ENCODE results near the gene ANKRD28.
"Not testable (repeated sequence)": the region's sequence is repeated elsewhere in the genome, so short reads cannot be mapped to it uniquely, and the experiment has no call there.

The ANKRD28 gene

DNA sequence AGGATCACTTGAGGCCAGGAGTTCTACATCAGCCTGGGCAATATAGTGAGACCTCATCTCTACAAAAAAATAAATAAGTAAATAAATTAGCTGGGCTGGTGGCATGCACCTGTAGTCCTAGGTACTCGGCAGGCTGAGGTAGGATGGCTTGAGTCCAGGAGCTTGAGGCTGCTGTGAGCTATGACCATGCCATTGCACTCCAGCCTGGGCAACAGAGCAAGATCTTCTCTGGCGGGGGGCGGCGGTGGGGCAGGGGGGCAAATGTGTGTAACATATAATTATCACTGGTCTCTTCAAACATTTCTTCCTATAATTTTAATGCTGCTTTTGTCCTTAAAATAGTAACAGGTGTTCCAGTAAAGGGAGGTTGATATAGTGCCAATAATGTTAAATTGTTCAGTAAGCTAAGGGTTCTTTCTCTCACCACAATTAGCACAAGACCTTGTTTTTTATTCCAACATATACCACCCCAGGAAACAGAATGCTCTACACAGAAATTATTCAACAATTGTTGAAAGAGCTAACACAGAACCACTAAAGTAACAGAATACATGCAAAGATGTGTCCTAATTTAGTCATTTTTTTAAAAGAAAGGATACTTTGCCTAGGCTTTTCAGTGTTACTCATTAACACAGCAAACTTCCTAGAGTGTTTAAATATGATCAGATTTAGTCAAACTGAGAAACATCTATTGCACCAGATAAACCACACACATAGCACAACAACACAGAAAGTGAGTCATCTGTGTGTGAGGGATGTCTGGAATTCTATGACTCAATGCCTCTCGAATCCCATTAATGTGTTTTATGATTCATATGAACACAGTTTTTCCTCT is 29.1 kb downstream of the ANKRD28 start:
- no peak for DNase-seq

DNA sequence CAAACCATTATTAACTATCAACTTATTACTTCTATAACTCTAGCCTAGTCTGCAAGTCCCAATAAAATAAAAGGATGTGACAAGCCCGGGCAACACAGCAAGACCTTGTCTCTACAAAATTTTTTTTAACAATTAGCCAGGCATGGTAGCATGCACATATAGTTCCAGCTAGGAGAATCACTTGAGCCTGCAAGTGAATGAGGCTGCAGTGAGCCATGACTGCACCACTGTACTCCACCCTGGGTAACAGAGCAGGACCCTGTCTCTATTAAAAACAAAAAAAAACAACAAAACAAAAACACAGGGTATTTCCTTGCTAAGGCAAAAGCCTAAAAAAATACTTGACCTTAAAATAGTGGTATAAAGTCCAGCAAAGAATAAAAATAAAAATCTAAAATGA is 31.4 kb downstream of the ANKRD28 start:
- no peak for DNase-seq

DNA sequence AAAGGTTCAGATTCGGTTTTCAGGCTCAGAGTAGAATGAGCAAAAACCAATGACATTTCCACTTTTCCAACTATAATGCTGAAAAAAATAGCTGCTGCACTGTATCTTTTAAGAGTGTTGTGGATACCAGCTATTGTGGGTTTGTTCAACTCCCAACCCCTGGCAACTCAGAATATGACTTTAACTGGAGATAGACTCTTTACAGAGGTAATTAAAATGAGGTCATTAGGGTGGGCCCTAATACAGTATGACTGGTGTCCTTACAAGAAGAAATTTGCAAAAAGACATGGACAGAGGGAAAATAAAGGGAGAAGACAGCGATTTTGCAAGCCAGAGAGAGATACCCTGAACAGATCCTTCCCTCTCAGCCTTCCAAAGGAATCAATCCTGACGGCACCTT is 39.5 kb downstream of the ANKRD28 start:
- no peak for DNase-seq

DNA sequence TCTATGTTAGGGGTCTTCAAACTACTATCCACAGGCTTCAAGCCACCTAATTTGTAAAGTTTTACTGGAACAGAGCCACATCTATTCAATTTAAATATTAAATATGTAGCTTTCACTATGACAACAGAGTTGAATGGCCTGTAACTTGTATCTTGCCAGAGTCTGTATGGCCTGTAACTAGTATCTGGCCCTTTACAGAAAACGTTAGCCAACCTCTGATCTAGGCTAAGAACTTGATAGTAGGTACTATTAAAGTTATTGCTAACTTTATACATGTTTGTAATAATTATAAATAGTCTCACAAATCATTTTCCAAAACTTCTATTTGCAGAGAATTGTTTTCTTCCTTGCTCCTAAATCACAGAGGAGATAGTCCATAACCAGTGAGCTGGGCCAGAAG is 40.0 kb downstream of the ANKRD28 start:
- no peak for DNase-seq

DNA sequence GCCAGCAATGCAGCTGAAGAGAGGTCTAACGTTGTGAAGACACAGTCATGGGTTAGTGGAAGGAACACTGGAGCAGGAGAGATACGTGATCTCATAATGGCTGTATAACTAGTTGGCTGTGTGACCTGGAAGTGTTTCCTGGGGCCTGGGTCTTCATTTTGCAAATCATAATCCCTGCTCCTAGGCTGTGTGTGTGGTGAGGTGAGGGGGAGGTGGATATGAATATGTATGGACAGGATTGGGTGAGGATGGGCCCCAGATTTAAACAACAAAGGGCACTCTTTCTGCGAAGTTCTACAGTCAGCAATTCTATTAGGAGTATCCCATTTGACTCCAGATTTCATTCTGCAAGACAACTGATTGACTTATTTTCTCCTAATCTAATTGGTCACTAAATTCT is 41.3 kb downstream of the ANKRD28 start:
- DNase-seq: no peak

DNA sequence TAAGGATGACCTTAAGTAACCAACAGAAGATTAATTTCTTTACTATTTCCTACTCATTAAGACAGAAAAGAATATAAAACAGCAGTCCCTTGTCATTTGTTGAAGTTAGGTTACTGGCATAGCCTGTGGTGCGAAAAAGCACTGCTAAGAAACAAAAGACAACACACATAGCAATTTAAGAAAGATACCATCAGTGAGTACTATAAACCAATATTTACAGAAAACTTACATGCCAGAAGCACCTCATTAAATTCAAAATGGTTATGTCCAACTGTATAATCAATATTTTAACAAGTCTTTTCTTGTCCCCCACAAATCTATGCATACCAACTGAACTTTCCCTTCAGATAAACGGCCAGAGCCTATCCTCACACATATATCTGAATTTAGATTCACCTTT is 42.0 kb downstream of the ANKRD28 start:
- no peak for DNase-seq

DNA sequence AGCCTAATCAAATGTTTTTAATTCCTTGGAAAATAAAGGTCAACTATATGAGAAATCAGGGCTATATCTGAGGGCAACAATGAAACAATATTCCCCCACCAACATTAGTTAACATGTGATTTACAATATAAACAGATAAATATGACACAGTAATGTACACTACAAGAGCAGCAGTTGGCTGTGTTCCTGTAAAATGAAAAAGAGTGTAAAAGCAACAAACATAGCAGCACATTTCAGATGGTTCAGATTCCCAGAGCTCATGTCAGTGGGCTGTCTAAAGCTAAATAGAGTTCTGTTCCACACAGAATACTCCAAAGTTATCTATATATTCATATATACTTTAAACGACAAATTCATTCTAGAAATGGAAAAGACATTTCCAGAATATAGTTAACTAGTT is 42.6 kb downstream of the ANKRD28 start:
- DNase-seq: no peak

DNA sequence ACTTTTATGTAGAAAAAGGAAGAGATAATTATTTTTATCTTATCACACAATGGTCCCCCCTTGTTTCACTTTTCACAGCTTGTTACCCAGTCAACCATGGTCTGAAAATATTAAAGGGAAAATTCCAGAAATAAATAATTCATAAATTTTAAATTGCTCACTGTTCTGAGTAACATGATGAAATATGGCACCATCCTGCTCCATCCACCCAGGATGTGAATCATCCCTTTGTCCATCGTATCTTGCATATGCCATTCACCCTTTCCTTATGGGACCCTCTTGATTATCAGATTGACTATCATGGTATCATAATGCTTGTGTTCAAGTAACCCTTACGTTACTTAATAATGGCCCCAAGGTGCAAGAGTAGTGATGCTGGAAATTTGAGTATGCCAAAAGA is 43.7 kb downstream of the ANKRD28 start:
- DNase-seq: no peak

DNA sequence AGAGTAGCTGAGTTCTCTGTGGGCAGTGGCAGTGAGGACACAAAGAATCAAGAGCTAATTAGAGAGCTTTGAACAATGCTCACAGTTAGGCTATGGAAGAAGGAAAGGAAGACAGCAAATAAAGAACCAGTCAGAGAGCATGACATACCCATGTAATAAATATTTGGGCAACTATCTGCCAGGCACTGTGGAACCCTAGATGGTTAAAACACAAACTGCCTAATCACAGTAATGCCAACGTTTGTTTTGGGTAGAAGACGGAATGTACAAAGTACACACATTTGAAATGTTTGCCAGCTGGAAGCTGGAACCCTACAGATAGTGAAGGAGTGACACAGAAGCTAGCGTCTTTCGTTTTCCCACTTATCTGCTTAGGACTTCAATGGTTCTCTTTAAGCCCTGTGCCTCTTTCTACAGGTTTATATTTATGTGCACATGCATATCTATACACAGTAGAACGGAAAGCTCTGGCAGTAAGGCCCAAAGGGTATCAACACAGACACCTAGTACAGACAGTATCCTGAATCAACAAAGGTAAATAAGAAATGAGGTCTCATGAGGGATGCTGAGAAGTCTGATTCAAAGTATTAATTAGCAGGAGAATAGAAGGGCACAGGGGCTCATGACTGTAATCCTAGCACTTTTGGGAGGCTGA is 44.6 kb downstream of the ANKRD28 start:
- no peak for DNase-seq

DNA sequence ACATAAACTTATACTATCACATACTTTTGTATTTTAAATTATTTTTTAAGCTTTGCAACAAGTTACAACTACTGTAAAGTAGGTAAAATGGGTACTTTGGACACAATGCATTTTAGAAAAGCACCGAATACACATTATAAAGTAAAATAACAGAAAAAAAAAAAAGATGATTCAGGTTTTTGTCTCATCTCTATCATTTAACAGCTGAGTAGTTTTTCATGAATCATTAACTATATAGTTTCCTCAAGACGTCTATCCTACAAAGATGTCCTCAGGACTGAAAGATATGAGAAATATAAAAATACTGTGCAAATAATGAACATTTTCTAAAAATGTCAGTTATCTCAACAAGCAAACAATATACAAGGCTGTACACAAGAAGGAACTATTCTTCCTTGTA is 46.9 kb downstream of the ANKRD28 start:
- no peak for DNase-seq

DNA sequence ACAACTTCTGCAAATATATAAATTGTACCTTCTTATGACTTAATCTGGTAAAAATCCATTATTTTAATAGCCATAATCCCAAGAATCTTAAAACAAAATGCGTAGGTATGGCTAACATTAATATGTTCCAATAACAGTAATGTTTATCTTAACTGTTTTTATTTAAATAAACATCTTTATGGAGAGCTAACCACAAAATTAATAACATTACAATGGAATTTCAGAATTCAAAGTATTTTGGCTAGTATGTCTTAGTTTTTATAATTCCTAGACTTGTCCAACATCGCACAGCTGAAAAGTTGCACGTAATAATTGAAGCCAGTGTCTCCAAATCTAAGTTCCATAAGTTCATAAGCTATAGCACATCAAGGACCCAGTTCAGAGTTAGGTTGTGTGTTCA is 47.6 kb downstream of the ANKRD28 start:
- DNase-seq: no peak

DNA sequence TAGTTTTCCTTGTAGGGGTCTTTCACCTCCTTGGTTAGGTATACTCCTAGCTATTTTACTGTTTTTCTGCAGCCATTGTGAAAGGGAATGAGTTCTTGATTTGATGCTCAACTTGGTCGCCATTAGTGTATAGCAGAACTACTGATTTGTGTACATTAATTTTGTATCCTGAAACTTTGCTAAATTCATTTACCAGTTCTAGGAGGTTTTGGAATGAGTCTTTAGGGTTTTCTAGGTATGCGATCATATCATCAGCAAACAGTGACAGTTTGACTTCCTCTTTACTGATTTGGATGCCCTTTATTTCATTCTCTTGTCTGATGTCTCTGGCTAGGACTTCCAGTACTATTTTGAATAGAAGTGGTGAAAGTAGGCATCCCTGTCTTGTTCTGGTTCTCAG is 51.9 kb downstream of the ANKRD28 start:
- not testable (repeated sequence) for DNase-seq

DNA sequence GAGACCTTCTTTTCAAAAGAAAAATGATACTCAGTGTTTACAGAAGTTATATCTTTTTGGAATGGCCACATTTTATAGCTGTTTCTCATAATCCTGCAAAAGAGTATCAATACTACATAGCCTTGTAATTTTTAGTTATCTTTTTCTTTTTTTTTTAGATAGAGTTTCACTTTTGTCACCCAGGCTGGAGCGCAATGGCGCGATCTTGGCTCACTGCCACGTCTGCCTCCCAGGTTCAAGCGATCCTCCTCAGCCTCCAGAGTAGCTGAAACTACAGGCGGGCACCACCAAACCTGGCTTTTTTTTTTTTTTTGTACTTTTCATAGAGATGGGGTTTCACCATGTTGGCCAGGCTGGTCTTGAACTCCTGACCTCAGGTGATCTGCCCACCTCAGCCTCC is 53.6 kb downstream of the ANKRD28 start:
- DNase-seq: no peak

DNA sequence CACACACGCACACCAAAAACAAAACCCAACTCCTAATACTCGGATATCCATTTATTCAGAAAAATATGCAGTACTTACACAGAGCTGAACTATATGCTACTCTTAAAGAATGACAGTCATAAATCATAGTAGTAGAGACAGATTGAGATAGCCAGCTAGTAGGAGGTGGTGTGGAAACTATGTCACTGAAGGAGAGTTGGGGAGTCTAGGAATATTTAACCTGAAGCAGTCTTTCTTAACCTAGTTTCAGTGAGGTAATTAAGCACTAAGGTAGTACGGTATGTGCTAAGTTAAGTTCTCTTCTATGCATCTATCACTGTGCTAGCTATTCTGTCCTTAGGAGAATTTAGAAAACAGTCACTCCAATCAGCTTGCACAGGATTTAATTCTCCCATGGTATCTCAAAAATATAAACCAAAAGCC is 54.2 kb downstream of the ANKRD28 start:
- DNase-seq: no peak

DNA sequence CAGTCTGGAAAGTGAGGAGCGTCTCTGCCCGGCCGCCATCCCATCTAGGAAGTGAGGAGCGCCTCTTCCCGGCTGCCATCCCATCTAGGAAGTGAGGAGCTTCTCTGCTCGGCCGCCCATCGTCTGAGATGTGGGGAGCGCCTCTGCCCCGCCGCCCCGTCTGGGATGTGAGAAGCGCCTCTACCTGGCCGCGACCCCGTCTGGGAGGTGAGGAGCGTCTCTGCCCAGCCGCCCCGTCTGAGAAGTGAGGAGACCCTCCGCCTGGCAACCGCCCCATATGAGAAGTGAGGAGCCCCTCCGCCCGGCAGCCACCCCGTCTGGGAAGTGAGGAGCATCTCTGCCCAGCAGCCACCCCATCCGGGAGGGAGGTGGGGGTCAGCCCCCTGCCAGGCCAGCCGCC is 55.5 kb downstream of the ANKRD28 start:
- not testable (repeated sequence) for DNase-seq

DNA sequence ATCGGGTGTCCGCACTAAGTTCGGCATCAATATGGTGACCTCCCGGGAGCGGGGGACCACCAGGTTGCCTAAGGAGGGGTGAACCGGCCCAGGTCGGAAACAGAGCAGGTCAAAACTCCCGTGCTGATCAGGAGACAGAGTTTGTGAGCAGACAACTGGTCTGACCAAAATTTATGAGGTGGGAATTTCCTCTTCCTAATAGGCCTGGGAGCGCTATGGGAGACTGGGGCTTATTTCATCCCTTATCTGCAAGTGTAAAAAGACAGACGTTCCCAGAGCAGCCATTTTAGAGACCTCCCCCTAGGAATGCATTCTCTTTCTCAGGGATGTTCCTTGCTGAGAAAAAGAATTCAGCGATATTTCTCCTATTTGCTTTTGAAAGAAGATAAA is 59.2 kb downstream of the ANKRD28 start:
- not testable (repeated sequence) for DNase-seq

DNA sequence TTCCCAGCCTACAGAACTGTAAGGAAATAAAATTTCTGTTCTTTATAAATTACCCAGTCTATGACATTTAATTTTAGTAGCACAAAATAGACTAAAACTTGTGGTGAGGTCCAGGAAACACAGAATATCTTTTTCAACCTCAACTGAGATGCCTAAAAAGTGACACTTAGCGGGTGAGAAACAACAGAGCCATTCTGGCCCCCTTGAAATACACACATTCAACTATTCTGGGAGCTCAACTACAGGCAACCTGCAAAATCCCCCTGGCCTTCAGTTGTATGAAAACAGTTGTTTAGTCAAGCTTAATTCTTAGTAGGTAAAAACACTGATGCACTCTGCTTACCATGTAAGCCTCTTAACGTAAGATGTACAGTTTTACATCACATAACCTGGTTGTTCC is 66.8 kb downstream of the ANKRD28 start:
- no peak for DNase-seq

DNA sequence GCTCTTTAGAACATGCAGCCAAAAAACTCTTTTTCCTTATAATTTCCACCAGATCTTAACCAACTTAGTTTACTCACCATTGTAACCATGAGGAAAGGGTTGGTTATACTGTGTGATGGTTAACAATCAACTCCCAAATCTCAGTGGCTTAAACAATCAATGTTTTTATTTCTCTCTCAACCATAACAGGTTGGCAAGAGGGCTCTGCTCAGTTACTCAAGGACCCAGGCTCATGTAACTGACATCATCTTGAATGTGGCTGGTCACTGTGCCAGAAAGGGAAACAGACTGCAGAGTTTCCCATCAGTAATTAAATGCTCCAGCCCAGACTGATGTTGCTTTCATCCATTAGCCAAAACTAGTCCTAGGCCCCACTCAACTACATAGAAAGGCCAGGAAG is 69.0 kb downstream of the ANKRD28 start:
- no peak for DNase-seq

DNA sequence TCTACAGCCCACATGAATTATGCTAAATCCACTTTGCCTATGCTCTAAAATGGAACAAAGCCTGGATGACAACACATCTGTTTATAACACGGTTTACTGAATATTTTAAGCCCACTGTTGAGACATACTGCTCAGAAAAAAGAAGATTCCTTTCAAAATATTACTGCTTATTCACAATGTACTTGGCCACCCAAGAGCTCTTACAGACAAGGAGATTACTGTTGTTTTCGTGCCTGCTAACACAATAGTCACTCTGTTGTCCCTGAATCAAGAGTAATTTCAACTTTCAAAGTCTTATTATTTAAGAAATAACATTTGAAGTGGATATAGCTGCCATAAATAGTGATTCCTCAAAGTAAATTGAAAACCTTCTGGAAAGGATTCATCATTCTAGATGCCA is 70.9 kb downstream of the ANKRD28 start:
- DNase-seq: no peak

DNA sequence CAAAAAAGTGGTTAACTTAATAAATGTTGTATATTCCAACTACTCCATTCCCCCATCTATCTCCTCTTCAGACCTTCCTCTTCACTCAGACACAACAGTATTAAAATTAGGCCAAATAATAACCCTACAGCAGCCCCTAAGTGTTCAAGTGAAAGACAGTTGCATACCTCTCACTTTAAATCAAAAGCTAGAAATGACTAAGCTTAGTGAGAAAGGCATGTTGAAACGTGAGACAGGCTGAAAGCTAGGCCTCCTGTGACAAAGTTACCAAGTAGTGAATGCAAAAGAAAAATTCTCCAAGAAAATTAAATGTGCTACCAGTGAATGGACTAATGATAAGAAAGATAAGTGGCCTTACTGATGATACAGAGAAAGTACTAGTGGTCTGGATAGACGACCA is 71.7 kb downstream of the ANKRD28 start:
- DNase-seq: no peak

DNA sequence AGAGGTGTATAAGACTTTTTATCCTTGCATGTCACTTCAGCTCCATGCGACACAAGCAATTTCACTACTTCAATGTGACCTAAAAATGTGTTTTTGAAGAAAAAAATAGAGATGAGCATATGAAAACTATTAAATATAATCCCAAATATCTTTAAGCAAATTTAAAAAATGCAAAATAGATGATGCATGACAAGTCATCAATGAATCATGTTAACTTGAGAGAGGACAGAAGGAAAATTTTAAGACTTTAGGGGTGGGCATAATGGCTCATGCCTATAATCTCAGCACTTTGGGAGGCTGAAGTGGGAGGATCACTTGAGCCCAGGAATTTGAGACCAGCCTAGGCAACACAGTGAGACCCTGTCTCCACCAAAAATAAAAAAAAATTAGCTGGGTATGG is 73.3 kb downstream of the ANKRD28 start:
- DNase-seq: no peak

DNA sequence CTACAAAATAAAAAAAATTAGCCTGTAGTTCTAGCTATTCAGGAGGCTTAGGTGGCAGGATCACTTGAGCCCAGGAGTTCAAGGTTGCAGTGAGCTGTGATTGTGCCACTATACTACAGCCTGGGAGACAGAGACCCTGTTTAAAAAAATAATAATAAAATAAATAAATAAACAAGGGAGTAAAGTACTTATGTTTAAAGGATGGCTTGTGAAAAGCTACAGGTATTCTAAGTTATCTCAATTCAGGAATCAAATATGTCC is 74.2 kb downstream of the ANKRD28 start:
- DNase-seq: no peak

DNA sequence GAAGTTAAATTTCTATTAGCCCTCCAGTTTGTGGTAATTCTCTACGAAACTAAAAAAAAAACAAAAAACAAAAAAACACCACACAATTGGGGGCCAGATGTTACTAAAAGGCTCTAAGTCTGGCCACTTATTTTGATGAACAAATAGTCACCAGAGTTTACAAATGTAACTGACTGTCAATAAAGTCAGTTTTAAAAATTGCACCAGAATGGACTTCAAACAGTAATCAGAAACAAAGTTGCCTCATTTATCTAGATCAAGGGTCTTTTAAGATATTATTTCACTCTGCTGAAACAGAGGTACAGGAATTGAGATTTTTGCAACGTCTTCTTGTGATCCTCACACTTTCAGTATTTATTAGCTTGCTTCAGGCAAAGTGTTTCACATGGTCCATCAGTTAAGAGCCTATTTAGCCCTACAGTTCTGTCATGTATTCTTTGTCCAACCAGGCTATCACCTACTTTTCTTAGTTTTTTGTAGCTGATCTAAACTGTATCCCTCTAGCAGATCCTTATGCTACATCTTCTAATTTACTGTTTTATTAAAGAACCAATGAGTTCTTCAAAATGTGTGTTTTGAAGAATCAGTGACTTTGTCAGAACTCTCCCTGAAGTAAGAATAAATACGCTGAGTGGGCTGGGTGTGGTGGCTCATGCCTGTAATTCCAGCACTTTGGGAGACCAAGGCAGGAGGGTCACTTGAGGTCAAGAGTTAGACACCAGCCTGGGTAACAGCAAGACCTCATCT is 74.7 kb downstream of the ANKRD28 start:
- DNase-seq: no peak

DNA sequence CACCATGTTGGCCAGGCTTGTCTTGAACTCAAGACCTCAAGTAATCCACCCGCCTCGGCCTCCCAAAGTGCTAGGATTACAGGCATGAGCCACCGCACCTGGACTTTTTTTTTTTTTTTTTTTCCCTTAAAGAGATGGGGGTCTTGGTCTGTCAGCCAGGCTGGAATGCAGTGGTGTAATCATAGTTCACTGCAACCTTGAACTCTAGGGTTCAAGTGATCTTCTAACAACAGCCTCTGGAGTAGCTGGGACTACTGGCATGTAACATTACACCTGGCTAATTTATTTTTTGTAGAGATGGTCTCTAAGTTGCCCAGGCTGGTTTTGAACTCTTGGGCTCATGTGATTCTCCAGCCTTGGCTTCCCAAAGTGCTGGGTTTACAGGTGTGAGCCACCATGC is 81.6 kb downstream of the ANKRD28 start:
- no peak for DNase-seq
